Superior temporal gyrus (tissue), 1 donor: ENCODE data around the gene FGB.
"Not testable (repeated sequence)": the region's sequence is repeated elsewhere in the genome, so short reads cannot be mapped to it uniquely, and the experiment has no call there.

ENCODE experiments used
- DNase-seq: peaks from one replicate; pipeline ENCODE4 v3.0.0-alpha.2; 2016; ENCODE audit errors: extremely low spot score

FGB gene

GRCh38 chr4:154565704-154566103, 2.9 kb downstream of the FGB start:
- DNase-seq, result no peak

DNA sequence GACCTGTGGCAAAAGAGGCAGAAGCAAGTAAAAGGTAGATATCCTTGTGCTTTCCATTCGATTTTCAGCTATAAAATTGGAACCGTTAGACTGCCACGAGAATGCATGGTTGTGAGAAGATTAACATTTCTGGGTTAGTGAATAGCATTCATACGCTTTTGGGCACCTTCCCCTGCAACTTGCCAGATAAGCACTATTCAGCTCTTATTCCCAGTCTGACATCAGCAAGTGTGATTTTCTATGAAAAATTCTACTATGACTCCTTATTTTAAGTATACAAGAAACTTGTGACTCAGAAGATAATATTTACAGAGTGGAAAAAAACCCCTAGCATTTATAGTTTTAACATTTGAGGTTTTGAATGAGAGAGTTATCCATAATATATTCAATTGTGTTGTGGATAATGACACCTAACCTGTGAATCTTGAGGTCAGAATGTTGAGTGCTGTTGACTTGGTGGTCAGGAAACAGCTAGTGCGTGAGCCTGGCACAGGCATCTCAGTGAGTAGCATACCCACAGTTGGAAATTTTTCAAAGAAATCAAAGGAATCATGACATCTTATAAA, 3.9 kb downstream of the FGB start:
- DNase-seq, result no peak

GRCh38 chr4:154569028-154569427, 6.2 kb downstream of the FGB start:
- DNase-seq, result no peak

DNA sequence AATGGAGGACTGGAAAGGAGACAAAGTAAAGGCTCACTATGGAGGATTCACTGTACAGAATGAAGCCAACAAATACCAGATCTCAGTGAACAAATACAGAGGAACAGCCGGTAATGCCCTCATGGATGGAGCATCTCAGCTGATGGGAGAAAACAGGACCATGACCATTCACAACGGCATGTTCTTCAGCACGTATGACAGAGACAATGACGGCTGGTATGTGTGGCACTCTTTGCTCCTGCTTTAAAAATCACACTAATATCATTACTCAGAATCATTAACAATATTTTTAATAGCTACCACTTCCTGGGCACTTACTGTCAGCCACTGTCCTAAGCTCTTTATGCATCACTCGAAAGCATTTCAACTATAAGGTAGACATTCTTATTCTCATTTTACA, 6.8 kb downstream of the FGB start:
- DNase-seq, result no peak

GRCh38 chr4:154573190-154573870, 10.5 kb downstream of the FGB start:
- DNase-seq, result no peak

DNA sequence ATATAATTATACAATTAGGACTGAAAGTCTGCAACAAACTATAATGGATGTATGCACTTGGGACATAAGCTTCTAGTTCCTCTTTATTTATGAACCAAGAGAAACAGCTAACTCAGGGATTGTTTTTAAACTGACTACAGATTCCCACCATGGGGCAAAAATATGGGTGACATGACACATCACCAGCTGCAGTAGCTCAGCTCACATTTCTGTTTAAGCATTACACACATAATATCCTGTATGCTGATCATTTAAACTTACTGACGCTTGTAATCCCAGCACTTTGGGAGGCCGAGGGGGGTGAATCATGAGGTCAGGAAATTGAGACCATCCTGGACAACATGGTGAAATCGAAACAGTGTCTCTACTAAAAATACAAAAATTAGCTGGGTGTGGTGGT, 11.5 kb downstream of the FGB start:
- no peak for DNase-seq

DNA sequence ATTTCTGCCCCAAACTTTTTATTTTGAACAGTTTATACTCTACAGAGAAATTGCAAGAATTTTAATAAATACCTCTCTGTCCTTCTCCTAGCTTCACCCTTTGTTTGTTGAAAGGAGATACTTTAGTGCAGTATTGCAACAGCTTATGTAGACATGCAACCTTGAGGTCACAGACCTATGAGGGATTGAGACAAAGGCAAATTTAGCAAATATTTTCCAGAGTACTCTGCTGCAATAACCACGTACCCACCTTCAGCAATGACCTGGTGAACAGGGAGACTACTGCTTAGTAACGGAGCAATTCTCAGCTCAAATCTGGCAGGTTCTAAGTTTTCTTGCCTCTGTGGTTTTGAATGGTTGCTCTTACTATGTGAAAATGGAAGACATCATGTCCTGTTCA, 14.5 kb downstream of the FGB start:
- DNase-seq, result no peak

DNA sequence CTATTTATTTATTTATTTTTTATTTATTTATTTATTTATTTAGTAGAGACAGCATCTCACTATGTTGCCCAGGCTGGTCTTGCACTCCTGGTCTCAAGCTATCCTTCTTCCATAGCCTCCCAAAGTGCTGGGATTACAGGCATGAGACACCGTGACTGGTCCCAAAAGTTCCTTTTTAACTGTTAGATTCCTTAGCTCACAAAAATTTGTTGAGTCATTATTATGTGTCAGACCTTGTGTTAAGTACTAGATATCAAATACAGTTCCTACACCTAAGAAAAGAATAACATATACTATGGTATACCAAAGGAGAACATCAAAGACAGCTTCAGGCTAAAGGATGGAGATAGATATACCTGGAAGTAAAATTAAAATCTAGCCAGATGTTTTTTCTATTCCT, 16.1 kb downstream of the FGB start:
- DNase-seq, result no peak

GRCh38 chr4:154579927-154580326, 17.1 kb downstream of the FGB start:
- DNase-seq, result no peak

DNA sequence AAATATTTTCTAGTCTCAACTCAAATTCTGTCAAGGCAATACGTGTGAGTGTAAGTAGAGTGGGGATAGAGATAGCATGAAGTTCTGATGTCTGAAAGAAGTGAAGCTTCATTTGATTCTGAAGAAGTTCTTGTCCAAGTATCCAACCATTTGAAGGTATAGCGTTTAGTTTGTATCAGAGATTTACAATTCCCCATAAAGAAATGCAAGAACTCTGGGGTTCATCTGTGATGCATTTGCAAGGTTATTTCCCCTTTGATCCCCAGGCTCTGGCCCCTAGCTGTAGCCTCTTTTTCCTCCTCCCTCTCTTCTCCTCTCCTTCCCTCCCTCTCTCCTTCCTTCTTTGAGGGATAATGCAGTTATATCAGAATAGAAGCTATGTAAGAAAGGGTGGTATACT, 19.9 kb downstream of the FGB start:
- DNase-seq, result no peak

GRCh38 chr4:154583230-154583629, 20.4 kb downstream of the FGB start:
- DNase-seq, result no peak

- DNase-seq, result no peak
Observed at GRCh38 chr4:154583677-154584076, 20.9 kb downstream of the FGB start.

DNA sequence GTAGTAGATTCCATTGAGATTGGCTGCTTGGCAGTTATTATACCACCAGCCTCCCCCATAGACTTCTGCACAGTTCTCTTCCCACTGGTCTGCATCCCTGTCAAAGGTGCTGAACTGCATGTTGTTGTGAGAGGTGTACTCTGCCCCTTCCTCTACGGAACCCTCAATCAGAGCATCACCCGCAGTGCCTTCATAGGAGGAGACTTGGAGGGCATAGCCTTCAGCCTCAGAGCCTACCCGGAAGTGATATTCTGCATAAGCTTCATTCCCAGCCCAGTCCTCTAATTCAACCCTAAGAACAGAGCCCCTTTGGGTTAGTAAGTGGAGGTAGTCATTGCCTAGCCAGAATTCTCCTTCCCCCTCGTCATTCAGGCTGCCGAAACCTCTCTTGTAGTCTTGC, 21.4 kb downstream of the FGB start:
- no peak for DNase-seq

DNA sequence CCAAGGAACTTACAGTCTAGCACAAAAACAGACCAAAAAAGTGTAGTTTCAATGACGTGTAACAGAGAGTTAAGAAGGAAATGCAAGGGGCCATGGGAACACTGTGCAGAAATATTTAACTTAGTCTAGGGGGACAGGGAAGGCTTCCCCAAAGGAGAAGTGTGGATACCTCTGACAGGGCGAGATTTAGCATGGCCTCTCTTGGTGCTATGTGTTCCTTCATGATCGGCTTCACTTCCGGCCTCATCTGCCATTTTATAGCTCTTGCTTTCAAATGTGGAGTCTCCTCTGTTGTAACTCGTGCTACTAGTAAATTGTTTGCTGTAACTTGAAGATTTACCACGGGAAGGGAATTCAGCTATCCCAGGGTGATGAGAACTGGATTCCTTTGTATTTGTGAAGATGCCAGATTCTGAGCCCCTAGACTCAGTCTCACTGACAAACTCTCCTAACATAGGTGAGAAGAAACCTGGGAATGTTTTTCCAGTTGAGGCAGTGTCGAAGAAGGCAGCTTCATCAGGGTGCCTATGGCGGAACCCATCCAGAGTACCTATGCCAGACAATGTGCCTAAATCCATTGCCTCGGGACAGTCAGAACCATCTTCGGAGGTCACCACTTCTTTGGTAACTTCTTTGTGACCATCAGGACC, 22.7 kb downstream of the FGB start:
- DNase-seq, result no peak

- DNase-seq, result no peak
Observed at GRCh38 chr4:154586296-154587033, 23.7 kb downstream of the FGB start.

- no peak for DNase-seq
Observed at GRCh38 chr4:154588198-154588597, 25.4 kb downstream of the FGB start.

DNA sequence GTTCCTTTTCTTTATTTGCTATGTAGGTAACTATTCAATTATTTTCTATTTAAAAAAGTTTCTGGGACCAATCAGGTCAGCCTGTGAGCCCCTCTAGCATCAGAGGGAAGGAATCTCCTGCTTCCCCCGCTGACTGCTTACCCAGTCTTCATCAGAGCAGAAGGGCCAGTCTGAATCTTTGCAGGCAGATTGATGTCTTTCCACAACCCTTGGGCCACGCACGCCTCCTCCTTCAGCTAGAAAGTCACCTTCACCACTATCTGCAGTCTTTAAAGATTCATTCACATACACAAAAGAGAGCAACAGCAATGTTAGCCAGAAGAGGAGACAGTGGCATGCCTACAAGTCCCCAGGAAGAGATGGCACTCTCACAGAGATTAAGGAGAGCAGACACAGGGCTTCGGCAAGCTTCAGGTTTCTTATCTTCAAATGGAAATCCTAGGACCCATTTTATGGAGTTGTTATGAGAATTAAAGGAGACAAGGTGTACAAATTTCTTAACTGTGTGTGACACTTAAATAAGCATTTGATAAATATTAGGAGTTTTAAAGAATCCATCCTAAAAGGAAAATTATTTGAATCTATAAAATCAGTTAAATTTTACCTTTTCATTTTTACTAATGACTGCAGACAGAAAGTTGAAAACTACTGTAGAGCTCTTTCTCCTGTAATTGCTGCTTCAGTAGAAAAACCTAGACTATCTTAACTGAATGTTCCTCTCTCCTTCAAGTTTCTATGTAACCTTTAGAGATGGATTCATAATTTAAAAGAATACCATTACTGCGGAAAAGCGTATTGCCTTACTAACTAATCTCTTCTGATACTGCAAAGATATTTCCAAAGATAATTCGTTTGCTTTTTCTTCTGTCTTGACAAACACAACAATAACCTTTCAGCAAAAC, 26.7 kb downstream of the FGB start:
- DNase-seq, result no peak

DNA sequence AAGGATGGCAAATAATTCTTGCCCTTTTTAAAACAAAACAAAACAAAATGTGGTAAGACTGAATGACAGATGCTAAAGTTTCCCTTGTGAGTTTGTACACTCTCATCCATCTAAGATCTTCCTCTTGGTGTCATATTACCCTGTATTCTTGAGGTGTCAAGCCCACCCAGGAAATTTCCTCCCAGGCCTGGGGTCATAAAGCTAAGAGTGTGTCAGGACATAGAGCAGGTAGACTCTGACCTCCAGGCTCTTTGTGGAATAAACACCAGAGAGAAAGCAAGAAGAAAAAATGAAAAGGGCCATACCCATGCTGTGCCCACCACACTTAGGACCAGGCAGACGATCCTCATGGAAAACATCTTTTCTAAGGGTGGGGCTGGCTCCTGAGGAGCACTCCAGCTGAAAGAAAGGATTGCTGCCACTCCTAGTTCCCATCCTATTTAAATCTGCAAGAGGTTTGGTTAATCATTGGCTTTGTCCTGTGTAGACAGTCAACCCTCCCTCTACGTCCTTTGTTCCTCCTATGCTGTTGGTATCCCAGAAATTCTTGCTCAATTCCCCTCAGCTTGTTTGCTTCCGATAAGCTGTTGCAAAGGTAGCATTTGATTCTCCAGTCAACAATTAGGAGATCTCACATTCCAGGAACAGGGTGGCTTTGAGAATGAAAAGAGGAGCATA, 27.7 kb downstream of the FGB start, which contains the start of gene FGA:
TSS of gene FGA (minus strand) at position 414 of the 678 bp plus-strand sequence. CDS start at position 359, 55 bp downstream.
- no peak for DNase-seq

DNA sequence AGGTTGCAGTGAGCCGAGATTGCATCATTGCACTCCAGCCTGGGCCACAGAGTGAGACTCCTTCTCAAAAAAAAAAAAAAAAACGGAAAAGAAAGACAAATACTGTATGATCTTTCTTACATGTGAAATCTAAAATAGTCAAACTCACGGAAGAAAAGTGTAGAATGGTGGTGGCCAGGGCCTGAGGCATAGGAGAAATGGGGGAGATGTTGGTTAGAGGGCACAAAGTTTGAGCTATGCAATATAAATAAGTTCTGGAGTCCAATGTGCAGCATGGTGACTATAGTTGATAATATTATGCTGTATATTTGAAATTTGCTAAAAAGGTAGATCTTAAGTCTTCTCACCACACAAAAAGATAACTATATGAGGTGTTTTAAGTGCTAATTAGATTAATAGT, 29.1 kb downstream of the FGB start:
- DNase-seq, result no peak

DNA sequence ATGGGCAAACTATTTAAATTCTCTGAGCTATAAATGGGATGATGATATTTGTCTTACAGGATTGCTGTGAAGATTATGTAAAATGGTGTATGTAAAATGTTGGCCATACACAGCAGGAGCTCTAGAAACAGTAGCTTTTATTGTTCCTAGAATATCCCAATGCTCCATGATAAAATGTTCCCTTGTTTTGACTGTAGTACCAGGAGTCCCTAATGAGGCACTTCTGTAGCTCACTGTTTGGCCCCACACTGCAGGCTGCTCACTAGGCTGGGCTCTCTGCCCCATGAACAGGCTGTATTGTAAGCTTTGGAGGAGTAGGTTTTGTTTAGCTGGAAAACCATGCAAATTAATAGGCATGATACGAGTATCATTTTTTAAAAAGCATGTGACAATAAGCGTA, 31.1 kb downstream of the FGB start:
- peak; percentile 75 for DNase-seq

- not testable (repeated sequence) for DNase-seq
Observed at GRCh38 chr4:154594343-154594742, 31.5 kb downstream of the FGB start.
